IPS DF 4.7 (cell line): ENCODE data around the gene PRC1.

ENCODE experiments used
- DNase-seq: peaks from one replicate; pipeline ENCODE4 v3.0.0-alpha.2; 2013; ENCODE audit warnings: low spot score; ENCODE audit errors: extremely low read depth

The PRC1 gene

GRCh38 chr15:90989040-90989768, 5.1 kb downstream of the PRC1 start:
- DNase-seq = no peak

- DNase-seq = no peak
These were observed 6.0 kb downstream of the PRC1 start for GRCh38 chr15:90988296-90988695.

- no peak for DNase-seq
These were observed 6.7 kb downstream of the PRC1 start for GRCh38 chr15:90987561-90988141.

- DNase-seq = no peak
These were observed 7.4 kb downstream of the PRC1 start for GRCh38 chr15:90986790-90987507.

GRCh38 chr15:90982135-90982534, 12.2 kb downstream of the PRC1 start:
- DNase-seq = no peak

- DNase-seq = no peak
These were observed 12.7 kb downstream of the PRC1 start for GRCh38 chr15:90981681-90982080.

GRCh38 chr15:90979582-90979981, 14.8 kb downstream of the PRC1 start:
- no peak for DNase-seq

- DNase-seq = no peak
These were observed 20.1 kb downstream of the PRC1 start for GRCh38 chr15:90974216-90974615.

- DNase-seq = no peak
These were observed 22.2 kb downstream of the PRC1 start for GRCh38 chr15:90972133-90972532.

- DNase-seq = no peak
These were observed 24.1 kb downstream of the PRC1 start for GRCh38 chr15:90970274-90970673.

- no peak for DNase-seq
These were observed 25.9 kb downstream of the PRC1 start for GRCh38 chr15:90968434-90968833.

GRCh38 chr15:90967206-90967605, 27.1 kb downstream of the PRC1 start:
- DNase-seq = no peak

GRCh38 chr15:90966262-90966661, 28.1 kb downstream of the PRC1 start:
- DNase-seq = no peak

- DNase-seq = no peak
These were observed 32.3 kb downstream of the PRC1 start for GRCh38 chr15:90962021-90962420.

GRCh38 chr15:90960298-90961091, 33.8 kb downstream of the PRC1 start:
- no peak for DNase-seq

- no peak for DNase-seq
These were observed 34.4 kb downstream of the PRC1 start for GRCh38 chr15:90959894-90960293.

- no peak for DNase-seq
These were observed 35.2 kb downstream of the PRC1 start for GRCh38 chr15:90959028-90959595.

- no peak for DNase-seq
These were observed 36.5 kb downstream of the PRC1 start for GRCh38 chr15:90957791-90958190.

- DNase-seq = no peak
These were observed 37.1 kb downstream of the PRC1 start for GRCh38 chr15:90957031-90957790.

- DNase-seq = no peak
These were observed 37.9 kb downstream of the PRC1 start for GRCh38 chr15:90956274-90957030.
